Raji (cell line): ENCODE measurements around the gene MYBPC2.

Source experiments
- POLR2A ChIP-seq: IDR thresholded peaks from 2 replicates; pipeline ENCODE4 v1.6.1; 2011; ENCODE audit warnings: low read depth, low read length, control low read depth; ENCODE audit not compliant: insufficient read depth

MYBPC2 gene

GRCh38 chr19:50492303-50493052 is 59.8 kb downstream of the MYBPC2 start:
- no peak for TF ChIP-seq POLR2A

- no peak for TF ChIP-seq POLR2A
These were observed 60.5 kb downstream of the MYBPC2 start for GRCh38 chr19:50493171-50493570.

- TF ChIP-seq POLR2A = no peak
These were observed 61.7 kb downstream of the MYBPC2 start for GRCh38 chr19:50494186-50495019.

GRCh38 chr19:50495020-50495531 is 62.4 kb downstream of the MYBPC2 start:
- TF ChIP-seq POLR2A = no peak

- TF ChIP-seq POLR2A = no peak
These were observed 63.7 kb downstream of the MYBPC2 start for GRCh38 chr19:50496189-50497021.

- TF ChIP-seq POLR2A = no peak
These were observed 64.3 kb downstream of the MYBPC2 start for GRCh38 chr19:50497022-50497405.

GRCh38 chr19:50498219-50499056 is 65.7 kb downstream of the MYBPC2 start:
- no peak for TF ChIP-seq POLR2A

- TF ChIP-seq POLR2A = no peak
These were observed 67.5 kb downstream of the MYBPC2 start for GRCh38 chr19:50500060-50500752.

- TF ChIP-seq POLR2A = no peak
These were observed 68.1 kb downstream of the MYBPC2 start for GRCh38 chr19:50500753-50501151.

GRCh38 chr19:50501186-50501567 is 68.5 kb downstream of the MYBPC2 start:
- no peak for TF ChIP-seq POLR2A

GRCh38 chr19:50501568-50502475 is 69.1 kb downstream of the MYBPC2 start:
- no peak for TF ChIP-seq POLR2A

- no peak for TF ChIP-seq POLR2A
These were observed 73.3 kb downstream of the MYBPC2 start for GRCh38 chr19:50505856-50506611.
